Thoracic aorta (tissue), 2 donors: ENCODE results near the gene SLC26A11. TPM values are rescaled to one million over a fixed set of nuclear protein-coding genes. Genes with fewer than 3 reads are reported as not detected.

Experiments
- ATAC-seq: fragments of 150-250 bp; one replicate; pipeline ENCODE4 v1.8.0; 2017; ENCODE audit warnings: low read depth; ENCODE audit not compliant: insufficient number of reproducible peaks, low FRiP score
- DNase-seq: peaks from one replicate; pipeline ENCODE4 v3.0.0-alpha.2; 2020; ENCODE audit warnings: low spot score
- H3K27ac ChIP-seq, 2 donors: fragments of 200-600 bp; sonication (generic); 1 replicate in 1 of 2; 2 replicates in 1 of 2; pipeline ENCODE4 v1.5.1; 2016; ENCODE audit warnings: mild to moderate bottlenecking in 2 of 2, moderate library complexity in 2 of 2
- H3K27me3 ChIP-seq: fragments of 200-600 bp; sonication (generic); replicated peaks from 2 replicates; pipeline ENCODE4 v1.6.0; 2016; ENCODE audit warnings: mild to moderate bottlenecking; ENCODE audit not compliant: insufficient read depth
- H3K36me3 ChIP-seq: fragments of 200-600 bp; sonication (generic); one replicate; pipeline ENCODE4 v1.5.1; 2016
- H3K4me1 ChIP-seq, 2 donors: fragments of 200-600 bp; sonication (generic); 1 replicate in 1 of 2; 2 replicates in 1 of 2; pipeline versions ENCODE4 v1.5.1 to v1.6.0; 2016; ENCODE audit warnings: low read depth in 2 of 2, mild to moderate bottlenecking in 1 of 2; ENCODE audit not compliant: control insufficient read depth in 1 of 2
- H3K4me3 ChIP-seq: fragments of 200-600 bp; sonication (generic); 2 replicates; pipeline ENCODE4 v1.5.1; 2016; ENCODE audit warnings: mild to moderate bottlenecking
- H3K9me3 ChIP-seq: fragments of 200-600 bp; sonication (generic); 2 replicates; pipeline ENCODE4 v1.5.1; 2016
- CTCF ChIP-seq: fragments of 200-600 bp; sonication (generic); IDR thresholded peaks from one replicate; pipeline ENCODE4 v1.5.1; 2019; ENCODE audit warnings: antibody characterized with exemption
- total RNA-seq, 2 donors: library from RNA; depleted of rRNA; stranded (reverse); fragments of >200 nt; gene quantifications; one replicate each; pipeline versions ENCODE4 v1.1.0 to v1.2.3, GENCODE V29; 2016

SLC26A11 gene
- total RNA-seq, 2 donors from 2014 or later = 41.1 to 69.2 TPM

DNA sequence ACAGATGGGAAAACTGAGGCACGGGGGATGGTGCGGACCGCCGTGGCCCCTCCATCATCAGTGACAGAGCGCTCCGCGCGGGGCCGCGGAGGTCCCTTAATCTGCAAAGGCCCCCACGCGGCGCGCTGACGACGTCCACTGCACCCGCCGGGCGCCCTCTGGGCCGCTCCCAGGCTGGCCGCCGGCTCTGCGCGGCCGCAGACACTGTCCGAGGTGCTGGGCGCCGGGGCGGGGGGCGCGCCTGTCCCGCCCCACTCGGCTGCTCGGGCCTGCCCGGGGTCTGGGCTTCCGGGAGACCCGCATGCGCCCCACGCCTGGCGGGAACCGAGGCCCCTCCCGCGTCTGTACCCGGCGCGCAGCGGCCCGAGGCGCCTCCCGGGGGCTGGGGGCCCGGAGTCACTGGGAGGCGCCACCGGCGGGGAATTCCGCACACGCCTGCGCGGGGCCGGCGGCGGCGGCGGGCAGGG, 39.9 kb downstream of the SLC26A11 start:
- H3K27me3 ChIP-seq = no peaks in the 10 kb centered on the region
- no peaks in the 10 kb centered on the region for H3K9me3 ChIP-seq
- no peaks in the 10 kb centered on the region for H3K36me3 ChIP-seq
- H3K4me1 ChIP-seq = peaks cover 22 to 49% of the 10 kb centered on the region in 2 donors
- peak overlapping the region; percentile 82 to 85 for H3K27ac ChIP-seq
- DNase-seq (no peak), ATAC-seq (no peak)
- TF ChIP-seq CTCF = no peak
- H3K4me3 ChIP-seq = peak overlapping the region; percentile 79

DNA sequence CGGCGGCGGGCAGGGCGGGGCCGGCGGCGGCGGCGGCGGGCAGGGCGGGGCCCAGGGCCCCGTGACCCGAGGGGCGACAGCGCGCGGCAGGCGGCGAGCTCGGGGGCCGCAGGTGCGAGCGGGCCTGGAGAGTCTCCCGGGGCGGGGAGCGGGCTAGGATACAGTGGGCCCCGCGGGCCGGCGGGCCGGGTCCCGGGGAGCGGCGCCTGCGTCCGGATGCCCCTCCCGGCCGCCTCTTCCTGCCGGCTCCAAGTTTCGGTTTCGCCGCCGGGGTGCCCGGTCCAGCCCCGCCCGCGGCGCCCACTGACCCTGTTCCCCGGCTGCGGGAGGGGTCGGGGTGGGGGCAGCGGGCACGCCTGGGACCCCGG, 40.5 kb downstream of the SLC26A11 start, which contains the start of gene RNF213:
RNF213 (plus strand) TSS at position 62 of the 368 bp plus-strand sequence. CDS start 2,830 bp downstream, outside the sequence.
- Histone ChIP-seq H3K4me1 (peaks cover 15 to 45% of the 10 kb centered on the region in 2 donors), H3K36me3 (peaks cover 3% of the 10 kb centered on the region), H3K4me3 (peak within 1 kb of the TSS; percentile 100), H3K27ac (peak within 1 kb of the TSS; percentile 95), H3K27me3 (no peaks in the 10 kb centered on the region), H3K9me3 (no peaks in the 10 kb centered on the region)
- TF ChIP-seq CTCF = no peak
- peak; percentile 10 for ATAC-seq
- DNase-seq = no peak

DNA sequence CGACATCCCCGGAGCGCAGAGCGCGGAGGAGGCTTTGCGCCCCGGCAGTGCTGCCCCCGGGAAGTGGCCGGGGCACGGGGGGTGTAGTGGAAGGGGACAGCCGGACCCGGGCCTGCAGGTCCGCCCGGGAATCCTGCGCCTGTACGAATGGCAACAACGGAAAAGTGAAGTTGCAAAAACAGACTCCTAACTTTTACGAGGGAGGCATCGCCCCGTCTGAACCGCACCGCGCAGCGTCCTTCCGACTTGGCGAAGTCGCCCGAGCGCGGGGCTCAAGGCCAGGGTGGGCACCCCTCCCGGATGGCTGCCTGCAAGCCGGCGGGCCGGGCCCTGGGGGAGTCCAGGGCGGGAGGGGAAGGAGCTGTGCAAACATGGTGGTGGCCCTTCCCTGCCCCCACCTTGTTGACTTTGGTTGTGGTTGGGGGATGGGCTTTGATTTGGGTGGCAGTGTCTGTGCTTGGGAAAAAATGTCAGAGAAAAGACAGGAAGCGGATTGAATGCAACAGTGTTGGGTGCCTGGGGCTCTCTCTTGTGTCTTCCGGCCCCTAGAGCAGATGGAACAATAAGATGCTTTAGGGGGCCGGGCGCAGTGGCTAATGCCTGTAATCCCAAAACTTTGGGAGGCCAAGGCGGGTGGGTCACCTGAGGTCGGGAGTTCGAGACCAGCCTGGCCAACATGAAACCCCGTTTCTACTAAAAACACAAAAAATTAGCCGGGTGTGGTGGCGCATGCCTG, 41.1 kb downstream of the SLC26A11 start:
- DNase-seq (no peak), ATAC-seq (peak; percentile 63)
- TF ChIP-seq CTCF = no peak
- no peaks in the 10 kb centered on the region for H3K9me3 ChIP-seq
- H3K4me1 ChIP-seq = peaks cover 15 to 45% of the 10 kb centered on the region in 2 donors
- H3K4me3 ChIP-seq = peak overlapping the region; percentile 100
- H3K27ac ChIP-seq = peak overlapping the region; percentile 95
- no peaks in the 10 kb centered on the region for H3K27me3 ChIP-seq
- H3K36me3 ChIP-seq = peaks cover 4% of the 10 kb centered on the region

DNA sequence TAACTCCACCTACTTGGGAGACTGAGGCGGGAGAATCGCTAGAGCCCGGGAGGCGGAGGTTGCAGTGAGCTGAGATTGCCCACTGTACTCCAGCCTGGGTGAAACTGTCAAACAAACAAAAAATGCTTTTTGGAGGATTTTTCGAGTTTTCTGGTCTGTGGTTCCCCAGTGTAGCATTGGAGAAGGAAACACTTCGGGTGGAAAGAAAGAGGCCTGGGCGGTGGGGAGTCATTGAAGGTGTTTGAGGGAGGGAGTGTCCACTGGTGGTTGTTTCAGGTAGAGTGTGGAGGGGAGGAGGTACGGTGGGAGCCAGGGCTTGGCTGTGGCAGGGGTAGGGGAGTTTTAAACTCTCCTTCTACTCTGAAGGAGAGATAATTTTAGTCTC, 41.7 kb downstream of the SLC26A11 start:
- H3K36me3 ChIP-seq = peaks cover 8% of the 10 kb centered on the region
- ATAC-seq = no peak
- TF ChIP-seq CTCF = no peak
- no peaks in the 10 kb centered on the region for H3K9me3 ChIP-seq
- H3K4me3 ChIP-seq = peak overlapping the region; percentile 100
- no peak for DNase-seq
- peak overlapping the region; percentile 95 for H3K27ac ChIP-seq
- no peaks in the 10 kb centered on the region for H3K27me3 ChIP-seq
- H3K4me1 ChIP-seq = peaks cover 15 to 45% of the 10 kb centered on the region in 2 donors

- H3K27ac ChIP-seq = peak overlapping the region; percentile 36 to 95
- no peaks in the 10 kb centered on the region for H3K9me3 ChIP-seq
- no peak for TF ChIP-seq CTCF
- peak overlapping the region; percentile 100 for H3K4me3 ChIP-seq
- DNase-seq (no peak), ATAC-seq (no peak)
- peaks cover 15 to 45% of the 10 kb centered on the region in 2 donors for H3K4me1 ChIP-seq
- peaks cover 8% of the 10 kb centered on the region for H3K36me3 ChIP-seq
- H3K27me3 ChIP-seq = no peaks in the 10 kb centered on the region
Observed at GRCh38 chr17:80262291-80262690, 42.1 kb downstream of the SLC26A11 start.
